GM23338 (cell line): ENCODE measurements around the gene OR5H14.

Experiments
- CREB1 ChIP-seq: fragments of 250-450 bp; sonication (Bioruptor Pico); IDR thresholded peaks from 2 replicates; pipeline ENCODE4 v1.5.0; 2020; ENCODE audit warnings: low read depth, mild to moderate bottlenecking, moderate library complexity
- EZH2 ChIP-seq: fragments of 200-600 bp; sonication (generic); IDR thresholded peaks from one replicate; pipeline ENCODE4 v1.8.0; 2017; ENCODE audit warnings: antibody characterized with exemption, mild to moderate bottlenecking, low read depth; ENCODE audit not compliant: unreplicated experiment
- EZH2phosphoT487 ChIP-seq: fragments of 200-600 bp; sonication (generic); IDR thresholded peaks from one replicate; pipeline ENCODE4 v1.8.1; 2018; ENCODE audit warnings: antibody characterized with exemption; ENCODE audit not compliant: unreplicated experiment
- JUNB ChIP-seq: IDR thresholded peaks from one replicate; pipeline ENCODE4 v1.6.1; 2016; ENCODE audit warnings: antibody characterized with exemption; ENCODE audit not compliant: unreplicated experiment
- NANOG ChIP-seq: IDR thresholded peaks from 2 replicates; pipeline ENCODE4 v1.6.1; 2016; ENCODE audit warnings: antibody characterized with exemption, borderline replicate concordance
- POLR2AphosphoS5 ChIP-seq: IDR thresholded peaks from 2 replicates; pipeline ENCODE4 v1.6.1; 2016; ENCODE audit warnings: antibody characterized with exemption, low read depth
- TF ChIP-seq, protein P1 (sequence below), 2 experiments: fragments of 200-600 bp in 1 of 2; sonication (generic) in 1 of 2; conservative IDR thresholded peaks; 2 replicates each; pipeline versions ENCODE4 v1.5.1 to v1.6.1; 2016 to 2017; ENCODE audit warnings: antibody characterized with exemption in 2 of 2, low read depth in 2 of 2, mild to moderate bottlenecking in 2 of 2, moderate library complexity in 1 of 2
- TF ChIP-seq, protein P2 (sequence below): IDR thresholded peaks from one replicate; pipeline ENCODE4 v1.6.1; 2018; ENCODE audit warnings: antibody characterized with exemption; ENCODE audit not compliant: unreplicated experiment
- TF ChIP-seq, protein P3 (sequence below): fragments of 250-450 bp; sonication (Bioruptor Pico); IDR thresholded peaks from 2 replicates; pipeline ENCODE4 v1.5.0; 2020; ENCODE audit warnings: mild to moderate bottlenecking, moderate library complexity

DNA sequence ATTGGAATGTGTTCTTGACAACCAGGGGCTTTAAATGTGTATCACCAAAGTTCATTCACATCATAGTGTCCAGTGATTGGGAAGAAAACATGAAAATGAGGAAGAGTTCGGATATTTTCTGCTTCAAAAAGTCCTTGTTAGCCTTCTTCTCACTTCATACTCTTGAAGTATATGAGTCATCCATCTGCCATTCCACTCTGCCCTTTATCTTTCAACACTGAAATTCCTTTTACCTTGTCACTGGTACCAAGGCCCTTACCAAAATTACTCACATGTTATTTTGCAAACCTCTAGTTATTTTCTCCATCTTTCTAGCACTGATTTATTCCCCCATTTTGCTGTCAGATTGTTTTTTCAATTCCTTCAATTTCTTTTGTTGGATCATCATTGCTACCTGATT, 51.7 kb downstream of the OR5H14 start:
- TF ChIP-seq, protein P1, sequence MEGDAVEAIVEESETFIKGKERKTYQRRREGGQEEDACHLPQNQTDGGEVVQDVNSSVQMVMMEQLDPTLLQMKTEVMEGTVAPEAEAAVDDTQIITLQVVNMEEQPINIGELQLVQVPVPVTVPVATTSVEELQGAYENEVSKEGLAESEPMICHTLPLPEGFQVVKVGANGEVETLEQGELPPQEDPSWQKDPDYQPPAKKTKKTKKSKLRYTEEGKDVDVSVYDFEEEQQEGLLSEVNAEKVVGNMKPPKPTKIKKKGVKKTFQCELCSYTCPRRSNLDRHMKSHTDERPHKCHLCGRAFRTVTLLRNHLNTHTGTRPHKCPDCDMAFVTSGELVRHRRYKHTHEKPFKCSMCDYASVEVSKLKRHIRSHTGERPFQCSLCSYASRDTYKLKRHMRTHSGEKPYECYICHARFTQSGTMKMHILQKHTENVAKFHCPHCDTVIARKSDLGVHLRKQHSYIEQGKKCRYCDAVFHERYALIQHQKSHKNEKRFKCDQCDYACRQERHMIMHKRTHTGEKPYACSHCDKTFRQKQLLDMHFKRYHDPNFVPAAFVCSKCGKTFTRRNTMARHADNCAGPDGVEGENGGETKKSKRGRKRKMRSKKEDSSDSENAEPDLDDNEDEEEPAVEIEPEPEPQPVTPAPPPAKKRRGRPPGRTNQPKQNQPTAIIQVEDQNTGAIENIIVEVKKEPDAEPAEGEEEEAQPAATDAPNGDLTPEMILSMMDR (conservative IDR thresholded peaks at IDR 0.05; ENCODE audit: low read depth in 2 of 2), result no peak
- no peak for TF ChIP-seq POLR2AphosphoS5
- TF ChIP-seq EZH2, result no peak
- TF ChIP-seq EZH2phosphoT487, result no peak
- TF ChIP-seq CREB1, result no peak
- TF ChIP-seq NANOG, result no peak
- TF ChIP-seq, protein P2, sequence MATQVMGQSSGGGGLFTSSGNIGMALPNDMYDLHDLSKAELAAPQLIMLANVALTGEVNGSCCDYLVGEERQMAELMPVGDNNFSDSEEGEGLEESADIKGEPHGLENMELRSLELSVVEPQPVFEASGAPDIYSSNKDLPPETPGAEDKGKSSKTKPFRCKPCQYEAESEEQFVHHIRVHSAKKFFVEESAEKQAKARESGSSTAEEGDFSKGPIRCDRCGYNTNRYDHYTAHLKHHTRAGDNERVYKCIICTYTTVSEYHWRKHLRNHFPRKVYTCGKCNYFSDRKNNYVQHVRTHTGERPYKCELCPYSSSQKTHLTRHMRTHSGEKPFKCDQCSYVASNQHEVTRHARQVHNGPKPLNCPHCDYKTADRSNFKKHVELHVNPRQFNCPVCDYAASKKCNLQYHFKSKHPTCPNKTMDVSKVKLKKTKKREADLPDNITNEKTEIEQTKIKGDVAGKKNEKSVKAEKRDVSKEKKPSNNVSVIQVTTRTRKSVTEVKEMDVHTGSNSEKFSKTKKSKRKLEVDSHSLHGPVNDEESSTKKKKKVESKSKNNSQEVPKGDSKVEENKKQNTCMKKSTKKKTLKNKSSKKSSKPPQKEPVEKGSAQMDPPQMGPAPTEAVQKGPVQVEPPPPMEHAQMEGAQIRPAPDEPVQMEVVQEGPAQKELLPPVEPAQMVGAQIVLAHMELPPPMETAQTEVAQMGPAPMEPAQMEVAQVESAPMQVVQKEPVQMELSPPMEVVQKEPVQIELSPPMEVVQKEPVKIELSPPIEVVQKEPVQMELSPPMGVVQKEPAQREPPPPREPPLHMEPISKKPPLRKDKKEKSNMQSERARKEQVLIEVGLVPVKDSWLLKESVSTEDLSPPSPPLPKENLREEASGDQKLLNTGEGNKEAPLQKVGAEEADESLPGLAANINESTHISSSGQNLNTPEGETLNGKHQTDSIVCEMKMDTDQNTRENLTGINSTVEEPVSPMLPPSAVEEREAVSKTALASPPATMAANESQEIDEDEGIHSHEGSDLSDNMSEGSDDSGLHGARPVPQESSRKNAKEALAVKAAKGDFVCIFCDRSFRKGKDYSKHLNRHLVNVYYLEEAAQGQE, result no peak
- TF ChIP-seq, protein P3, sequence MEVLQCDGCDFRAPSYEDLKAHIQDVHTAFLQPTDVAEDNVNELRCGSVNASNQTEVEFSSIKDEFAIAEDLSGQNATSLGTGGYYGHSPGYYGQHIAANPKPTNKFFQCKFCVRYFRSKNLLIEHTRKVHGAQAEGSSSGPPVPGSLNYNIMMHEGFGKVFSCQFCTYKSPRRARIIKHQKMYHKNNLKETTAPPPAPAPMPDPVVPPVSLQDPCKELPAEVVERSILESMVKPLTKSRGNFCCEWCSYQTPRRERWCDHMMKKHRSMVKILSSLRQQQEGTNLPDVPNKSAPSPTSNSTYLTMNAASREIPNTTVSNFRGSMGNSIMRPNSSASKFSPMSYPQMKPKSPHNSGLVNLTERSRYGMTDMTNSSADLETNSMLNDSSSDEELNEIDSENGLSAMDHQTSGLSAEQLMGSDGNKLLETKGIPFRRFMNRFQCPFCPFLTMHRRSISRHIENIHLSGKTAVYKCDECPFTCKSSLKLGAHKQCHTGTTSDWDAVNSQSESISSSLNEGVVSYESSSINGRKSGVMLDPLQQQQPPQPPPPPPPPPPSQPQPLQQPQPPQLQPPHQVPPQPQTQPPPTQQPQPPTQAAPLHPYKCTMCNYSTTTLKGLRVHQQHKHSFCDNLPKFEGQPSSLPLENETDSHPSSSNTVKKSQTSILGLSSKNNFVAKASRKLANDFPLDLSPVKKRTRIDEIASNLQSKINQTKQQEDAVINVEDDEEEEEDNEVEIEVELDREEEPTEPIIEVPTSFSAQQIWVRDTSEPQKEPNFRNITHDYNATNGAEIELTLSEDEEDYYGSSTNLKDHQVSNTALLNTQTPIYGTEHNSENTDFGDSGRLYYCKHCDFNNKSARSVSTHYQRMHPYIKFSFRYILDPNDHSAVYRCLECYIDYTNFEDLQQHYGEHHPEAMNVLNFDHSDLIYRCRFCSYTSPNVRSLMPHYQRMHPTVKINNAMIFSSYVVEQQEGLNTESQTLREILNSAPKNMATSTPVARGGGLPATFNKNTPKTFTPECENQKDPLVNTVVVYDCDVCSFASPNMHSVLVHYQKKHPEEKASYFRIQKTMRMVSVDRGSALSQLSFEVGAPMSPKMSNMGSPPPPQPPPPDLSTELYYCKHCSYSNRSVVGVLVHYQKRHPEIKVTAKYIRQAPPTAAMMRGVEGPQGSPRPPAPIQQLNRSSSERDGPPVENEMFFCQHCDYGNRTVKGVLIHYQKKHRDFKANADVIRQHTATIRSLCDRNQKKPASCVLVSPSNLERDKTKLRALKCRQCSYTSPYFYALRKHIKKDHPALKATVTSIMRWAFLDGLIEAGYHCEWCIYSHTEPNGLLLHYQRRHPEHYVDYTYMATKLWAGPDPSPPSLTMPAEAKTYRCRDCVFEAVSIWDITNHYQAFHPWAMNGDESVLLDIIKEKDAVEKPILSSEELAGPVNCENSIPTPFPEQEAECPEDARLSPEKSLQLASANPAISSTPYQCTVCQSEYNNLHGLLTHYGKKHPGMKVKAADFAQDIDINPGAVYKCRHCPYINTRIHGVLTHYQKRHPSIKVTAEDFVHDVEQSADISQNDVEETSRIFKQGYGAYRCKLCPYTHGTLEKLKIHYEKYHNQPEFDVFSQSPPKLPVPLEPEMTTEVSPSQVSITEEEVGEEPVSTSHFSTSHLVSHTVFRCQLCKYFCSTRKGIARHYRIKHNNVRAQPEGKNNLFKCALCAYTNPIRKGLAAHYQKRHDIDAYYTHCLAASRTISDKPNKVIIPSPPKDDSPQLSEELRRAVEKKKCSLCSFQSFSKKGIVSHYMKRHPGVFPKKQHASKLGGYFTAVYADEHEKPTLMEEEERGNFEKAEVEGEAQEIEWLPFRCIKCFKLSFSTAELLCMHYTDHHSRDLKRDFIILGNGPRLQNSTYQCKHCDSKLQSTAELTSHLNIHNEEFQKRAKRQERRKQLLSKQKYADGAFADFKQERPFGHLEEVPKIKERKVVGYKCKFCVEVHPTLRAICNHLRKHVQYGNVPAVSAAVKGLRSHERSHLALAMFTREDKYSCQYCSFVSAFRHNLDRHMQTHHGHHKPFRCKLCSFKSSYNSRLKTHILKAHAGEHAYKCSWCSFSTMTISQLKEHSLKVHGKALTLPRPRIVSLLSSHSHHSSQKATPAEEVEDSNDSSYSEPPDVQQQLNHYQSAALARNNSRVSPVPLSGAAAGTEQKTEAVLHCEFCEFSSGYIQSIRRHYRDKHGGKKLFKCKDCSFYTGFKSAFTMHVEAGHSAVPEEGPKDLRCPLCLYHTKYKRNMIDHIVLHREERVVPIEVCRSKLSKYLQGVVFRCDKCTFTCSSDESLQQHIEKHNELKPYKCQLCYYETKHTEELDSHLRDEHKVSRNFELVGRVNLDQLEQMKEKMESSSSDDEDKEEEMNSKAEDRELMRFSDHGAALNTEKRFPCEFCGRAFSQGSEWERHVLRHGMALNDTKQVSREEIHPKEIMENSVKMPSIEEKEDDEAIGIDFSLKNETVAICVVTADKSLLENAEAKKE (CRISPR knock-in tag), result no peak
- TF ChIP-seq JUNB, result no peak
